NOMO-1 (cell line): ENCODE results near the gene COQ9.

Experiments used
- DNase-seq, 2 experiments: peaks; one replicate each; lab custom pipeline; 2025; ENCODE audit not compliant: unreplicated experiment in 2 of 2; lab: John Stamatoyannopoulos, UW

COQ9 gene

DNA sequence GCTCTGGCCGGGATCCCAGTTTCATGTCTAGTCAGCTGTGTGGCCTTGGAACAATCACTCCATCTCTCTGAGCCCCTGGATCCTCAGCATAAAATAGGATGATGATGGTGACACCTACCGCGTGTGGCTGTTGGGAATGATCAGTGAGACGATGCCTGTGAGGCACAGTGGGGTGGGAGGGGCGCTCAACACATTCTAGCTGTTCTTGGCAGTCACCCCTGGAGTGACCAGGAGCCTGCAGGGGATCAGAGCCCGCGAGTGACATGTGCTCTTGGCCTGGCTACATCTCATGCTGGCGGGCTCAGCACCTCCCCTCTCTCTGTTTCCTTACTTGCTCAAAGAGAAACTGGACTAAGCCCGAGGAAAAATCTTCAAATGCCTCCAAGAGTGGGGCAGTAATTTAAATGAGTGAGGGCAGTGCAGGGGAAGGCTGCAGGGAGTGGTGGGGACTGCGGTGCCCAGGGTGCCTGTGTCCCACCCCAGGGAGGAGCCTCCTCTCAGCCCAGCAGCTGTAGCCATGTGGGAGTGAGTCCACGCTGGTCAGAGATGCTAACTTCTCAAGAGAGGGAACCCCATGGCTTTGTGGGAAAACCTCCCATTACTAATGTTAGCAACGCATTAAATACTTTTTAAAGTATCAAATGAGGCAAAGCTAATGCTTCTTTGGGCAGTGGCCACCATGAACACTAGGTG is 62.1 kb downstream of the COQ9 start:
- DNase-seq, result no peak

DNA sequence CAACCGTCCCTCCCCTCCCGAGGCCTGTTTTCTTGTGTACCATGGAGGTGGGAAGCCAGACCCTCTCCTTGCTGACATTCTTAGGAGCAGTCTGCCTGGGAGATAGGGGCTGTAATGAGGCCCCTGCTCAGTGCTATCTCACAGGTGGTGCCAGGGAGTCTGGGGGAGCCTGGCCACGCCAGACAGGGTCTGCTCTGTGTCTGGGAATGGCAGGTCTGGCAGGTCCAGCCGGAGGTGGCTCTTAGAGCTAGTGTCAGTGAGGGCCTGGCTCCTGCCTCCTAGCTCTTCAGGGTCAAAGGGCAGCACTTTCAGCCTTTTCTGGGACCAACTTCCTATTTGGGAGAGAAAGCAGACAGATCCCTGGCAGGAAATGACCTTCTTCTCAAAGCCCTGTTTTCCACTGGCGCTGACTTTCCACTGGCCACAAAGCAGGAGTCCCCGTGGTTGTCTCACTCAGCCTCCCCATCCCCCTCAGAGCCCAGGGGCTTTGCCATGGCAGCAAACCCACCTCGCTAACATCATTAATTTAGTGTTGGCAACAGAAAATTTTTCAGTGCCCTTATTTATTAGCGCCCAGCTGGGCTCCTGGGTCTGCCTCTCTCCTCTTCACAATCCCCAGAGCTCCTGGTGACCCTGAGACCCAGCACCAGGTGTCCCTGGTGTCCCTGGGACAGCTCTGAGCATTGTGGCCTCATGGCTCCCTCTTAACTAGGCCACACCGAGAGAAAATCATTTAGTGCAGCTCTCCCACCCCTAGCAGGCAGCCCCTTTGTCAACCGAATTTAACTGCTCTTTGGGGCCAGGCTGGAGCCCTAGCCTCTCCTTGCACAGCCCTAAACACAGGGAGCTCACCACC is 63.0 kb downstream of the COQ9 start:
- no peak for DNase-seq
